Right atrium auricular region (tissue), 2 donors: ENCODE data around the gene OTOG. TPM values are rescaled to one million over a fixed set of nuclear protein-coding genes. Genes with fewer than 3 reads are reported as not detected.

ENCODE experiments used
- DNase-seq: peaks from one replicate; pipeline ENCODE4 v3.0.0-alpha.2; 2019; ENCODE audit warnings: low spot score
- H3K27ac ChIP-seq, 2 donors: fragments of 200-600 bp; sonication (generic); 1 replicate in 1 of 2; 2 replicates in 1 of 2; pipeline ENCODE4 v1.5.1; 2016 to 2019
- H3K27me3 ChIP-seq, 2 donors: fragments of 200-600 bp; sonication (generic); one replicate each; pipeline versions ENCODE4 v1.5.1 to v1.6.0; 2017 to 2019
- H3K36me3 ChIP-seq: fragments of 200-600 bp; sonication (generic); one replicate; pipeline ENCODE4 v1.5.1; 2016
- H3K4me1 ChIP-seq, 2 donors: fragments of 200-600 bp; sonication (generic); one replicate each; pipeline versions ENCODE4 v1.5.1 to v1.6.0; 2017 to 2019
- H3K4me3 ChIP-seq, 2 donors: fragments of 200-600 bp; sonication (generic); 1 replicate in 1 of 2; 2 replicates in 1 of 2; pipeline ENCODE4 v1.5.1; 2017 to 2019; ENCODE audit warnings: mild to moderate bottlenecking in 1 of 2, moderate library complexity in 1 of 2
- H3K9me3 ChIP-seq, 2 donors: fragments of 200-600 bp; sonication (generic); one replicate each; pipeline ENCODE4 v1.5.1; 2019
- total RNA-seq, 2 donors: library from RNA; depleted of rRNA; stranded (reverse); fragments of >200 nt; gene quantifications; one replicate each; pipeline ENCODE4 v1.1.0, GENCODE V29; 2016
- TF ChIP-seq, protein P1 (sequence below), 2 donors: fragments of 200-600 bp; sonication (generic); IDR thresholded peaks; one replicate each; pipeline ENCODE4 v1.5.1; 2019; ENCODE audit warnings: antibody characterized with exemption in 2 of 2

Gene OTOG
- total RNA-seq, 2 donors from 2014 or later, result not detected

DNA sequence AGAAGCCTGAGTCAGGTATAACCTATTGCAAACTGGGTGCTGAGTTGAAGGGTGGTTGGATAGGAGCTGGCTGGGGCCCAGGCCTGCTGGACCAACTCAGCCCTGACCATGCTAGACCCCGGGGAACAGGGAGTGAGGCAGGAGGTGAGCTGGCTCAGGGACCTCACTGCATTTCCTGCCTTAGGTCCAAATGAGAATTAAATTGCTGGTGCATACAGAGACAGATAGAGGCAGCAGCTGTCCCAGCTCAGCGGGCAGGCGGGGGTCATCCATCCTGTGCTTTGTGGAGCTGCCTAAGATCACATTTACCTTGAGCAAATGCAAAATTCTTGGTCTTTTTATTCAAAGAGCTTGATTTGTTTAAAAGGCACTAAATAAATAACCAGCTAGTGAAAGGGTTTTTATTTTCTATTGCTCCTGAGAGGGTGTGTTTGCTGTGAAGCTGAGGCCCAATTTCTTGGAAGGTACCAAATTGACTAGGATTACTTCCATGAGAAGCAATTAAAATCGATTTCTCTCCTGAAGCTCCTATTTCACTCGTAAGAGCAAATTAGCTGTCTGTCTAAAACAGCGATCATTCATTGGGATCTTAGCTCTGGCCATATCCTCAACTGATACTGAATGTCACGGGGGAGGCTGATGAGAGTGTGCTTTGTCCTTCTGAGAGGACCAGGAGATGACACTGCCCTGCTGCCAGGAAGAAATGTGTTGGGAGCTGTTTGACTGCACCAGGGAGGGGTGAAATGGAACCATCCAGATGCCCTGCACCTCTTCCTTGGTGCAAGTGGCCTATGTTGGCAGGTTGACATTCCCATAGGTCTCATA is 27.8 kb upstream of the OTOG start:
- Histone ChIP-seq H3K27me3 (no peaks in the 10 kb centered on the region), H3K4me3 (no peak overlapping the region), H3K4me1 (no peaks in the 10 kb centered on the region), H3K9me3 (no peaks in the 10 kb centered on the region), H3K36me3 (no peaks in the 10 kb centered on the region), H3K27ac (no peak overlapping the region)
- TF ChIP-seq, protein P1, sequence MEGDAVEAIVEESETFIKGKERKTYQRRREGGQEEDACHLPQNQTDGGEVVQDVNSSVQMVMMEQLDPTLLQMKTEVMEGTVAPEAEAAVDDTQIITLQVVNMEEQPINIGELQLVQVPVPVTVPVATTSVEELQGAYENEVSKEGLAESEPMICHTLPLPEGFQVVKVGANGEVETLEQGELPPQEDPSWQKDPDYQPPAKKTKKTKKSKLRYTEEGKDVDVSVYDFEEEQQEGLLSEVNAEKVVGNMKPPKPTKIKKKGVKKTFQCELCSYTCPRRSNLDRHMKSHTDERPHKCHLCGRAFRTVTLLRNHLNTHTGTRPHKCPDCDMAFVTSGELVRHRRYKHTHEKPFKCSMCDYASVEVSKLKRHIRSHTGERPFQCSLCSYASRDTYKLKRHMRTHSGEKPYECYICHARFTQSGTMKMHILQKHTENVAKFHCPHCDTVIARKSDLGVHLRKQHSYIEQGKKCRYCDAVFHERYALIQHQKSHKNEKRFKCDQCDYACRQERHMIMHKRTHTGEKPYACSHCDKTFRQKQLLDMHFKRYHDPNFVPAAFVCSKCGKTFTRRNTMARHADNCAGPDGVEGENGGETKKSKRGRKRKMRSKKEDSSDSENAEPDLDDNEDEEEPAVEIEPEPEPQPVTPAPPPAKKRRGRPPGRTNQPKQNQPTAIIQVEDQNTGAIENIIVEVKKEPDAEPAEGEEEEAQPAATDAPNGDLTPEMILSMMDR (IDR thresholded peaks at IDR 0.05), result no peak
- no peak for DNase-seq

DNA sequence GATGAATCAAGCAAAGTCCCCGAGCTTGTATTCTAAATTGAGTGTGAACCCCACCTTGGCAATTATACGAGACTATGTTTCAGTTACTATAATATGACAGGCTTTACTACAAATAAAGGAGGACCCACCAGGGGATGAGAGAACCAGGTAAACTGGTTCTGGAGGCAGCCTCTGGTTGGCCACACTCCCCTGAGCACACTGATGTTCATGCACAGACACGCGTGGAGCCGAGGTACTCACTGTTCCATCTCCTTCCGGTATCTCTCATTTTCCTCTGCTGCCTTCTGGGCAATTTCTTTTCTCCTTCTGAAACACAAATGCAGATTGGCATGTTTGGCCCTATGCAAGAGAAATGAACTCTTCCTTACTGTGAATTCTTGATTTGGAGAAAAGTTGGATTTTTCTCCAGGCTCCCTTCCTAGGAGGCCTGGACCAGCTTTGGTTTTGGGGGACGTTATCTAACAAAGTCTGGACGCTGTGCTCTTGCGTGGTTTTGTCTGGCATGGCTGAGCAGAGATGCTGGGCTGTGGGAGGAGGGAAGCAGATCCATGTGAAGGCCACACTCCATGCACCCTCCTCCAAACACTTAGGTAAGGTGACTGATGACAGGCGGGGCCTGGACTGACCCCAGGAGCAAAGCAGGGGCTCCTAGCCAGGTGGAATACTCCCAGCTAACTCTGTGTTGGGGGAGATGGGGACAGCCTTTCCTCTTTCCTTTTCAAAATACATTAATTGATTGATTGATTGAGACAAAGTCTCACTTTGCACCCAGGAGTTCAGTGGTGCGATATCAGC is 25.8 kb upstream of the OTOG start:
- DNase-seq, result no peak
- Histone ChIP-seq H3K4me1 (no peaks in the 10 kb centered on the region), H3K36me3 (no peaks in the 10 kb centered on the region), H3K9me3 (no peaks in the 10 kb centered on the region), H3K27me3 (no peaks in the 10 kb centered on the region), H3K27ac (no peak overlapping the region), H3K4me3 (no peak overlapping the region)
- TF ChIP-seq, protein P1 (IDR thresholded peaks at IDR 0.05), result no peak

DNA sequence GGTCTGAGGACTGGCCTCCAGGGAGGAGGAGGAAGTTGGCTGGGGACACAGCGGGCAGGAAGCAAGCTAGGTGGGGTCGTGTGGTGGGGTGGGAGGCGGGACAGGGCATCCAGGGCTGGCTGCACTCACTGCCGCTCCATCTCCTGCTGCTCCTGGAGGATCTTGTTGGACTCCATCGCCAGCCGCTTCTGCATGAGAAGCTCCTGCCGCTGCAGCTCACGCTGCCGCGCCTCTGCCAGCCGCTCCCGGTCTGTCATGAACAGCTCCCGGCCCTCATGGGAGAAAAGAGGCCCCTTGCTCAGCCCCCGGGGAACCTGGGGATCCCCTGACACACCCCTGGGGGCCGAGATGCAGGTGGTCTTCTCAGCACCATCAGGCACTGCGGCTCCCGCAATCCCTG is 24.4 kb upstream of the OTOG start:
- Histone ChIP-seq H3K9me3 (no peaks in the 10 kb centered on the region), H3K27ac (no peak overlapping the region), H3K27me3 (no peaks in the 10 kb centered on the region), H3K36me3 (no peaks in the 10 kb centered on the region), H3K4me1 (no peaks in the 10 kb centered on the region), H3K4me3 (no peak overlapping the region)
- no peak for DNase-seq
- TF ChIP-seq, protein P1 (IDR thresholded peaks at IDR 0.05), result no peak

DNA sequence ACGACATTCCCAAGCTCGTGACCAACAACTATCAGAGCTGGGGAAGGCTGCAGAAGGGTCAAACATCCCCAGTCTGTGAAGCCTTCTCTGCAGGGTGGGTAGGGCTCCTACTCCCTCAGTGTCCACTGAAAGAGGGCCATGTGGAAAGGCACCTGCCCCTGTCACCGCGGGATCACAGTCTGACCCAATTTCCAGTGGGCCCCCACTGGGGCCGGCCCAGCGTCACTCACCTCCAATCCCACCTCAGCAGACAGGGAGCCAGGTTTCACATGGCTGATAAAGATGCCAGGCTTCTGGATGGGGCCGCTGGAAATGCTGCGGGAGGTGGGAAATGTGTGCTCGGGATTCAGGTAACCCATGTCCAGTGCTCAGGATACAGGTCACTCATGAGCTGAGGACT is 22.8 kb upstream of the OTOG start:
- Histone ChIP-seq H3K27me3 (no peaks in the 10 kb centered on the region), H3K4me3 (no peak overlapping the region), H3K9me3 (no peaks in the 10 kb centered on the region), H3K4me1 (peaks cover 0 to 10% of the 10 kb centered on the region in 2 donors), H3K27ac (no peak overlapping the region), H3K36me3 (no peaks in the 10 kb centered on the region)
- TF ChIP-seq, protein P1 (IDR thresholded peaks at IDR 0.05), result no peak
- DNase-seq, result no peak

DNA sequence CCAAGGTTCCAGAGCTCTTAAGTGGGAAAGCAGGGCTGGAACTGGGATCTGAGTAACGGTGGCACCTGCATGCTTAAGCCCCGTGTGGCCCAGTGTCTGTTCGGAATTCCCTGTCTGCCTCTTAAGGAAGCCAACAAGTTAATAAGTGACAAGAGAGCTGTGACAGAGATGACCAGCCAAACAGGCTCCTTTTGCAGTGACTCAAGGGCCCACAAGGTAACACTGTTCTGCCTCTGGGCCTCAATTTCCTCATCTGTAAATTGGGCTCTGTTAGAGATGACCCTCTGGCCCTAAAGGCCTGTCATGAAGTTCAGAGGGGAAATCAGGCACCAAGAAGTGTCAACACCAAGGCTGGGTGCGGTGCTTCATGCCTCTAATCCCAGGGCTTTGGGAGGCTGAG is 21.5 kb upstream of the OTOG start:
- Histone ChIP-seq H3K27ac (no peak overlapping the region), H3K4me3 (no peak overlapping the region), H3K36me3 (no peaks in the 10 kb centered on the region), H3K27me3 (no peaks in the 10 kb centered on the region), H3K4me1 (peaks cover 0 to 20% of the 10 kb centered on the region in 2 donors), H3K9me3 (no peaks in the 10 kb centered on the region)
- TF ChIP-seq, protein P1 (IDR thresholded peaks at IDR 0.05), result no peak
- no peak for DNase-seq
